KBM-7 (cell line): Measurements from ENCODE around the gene HLA-DMA.

Source experiments
- DNase-seq: peaks from one replicate; pipeline ENCODE4 v3.0.0-alpha.2; 2015
- in situ Hi-C: fragments of 300-500 bp; cut with MboI; formaldehyde crosslinking; loops from 2 replicates; pipeline ENCODE4 v1.14.3; 2020; ENCODE audit warnings: low sequenced_read_pairs, low pct_unique_long_range_greater_than_20kb, mixed read lengths

Gene HLA-DMA

DNA sequence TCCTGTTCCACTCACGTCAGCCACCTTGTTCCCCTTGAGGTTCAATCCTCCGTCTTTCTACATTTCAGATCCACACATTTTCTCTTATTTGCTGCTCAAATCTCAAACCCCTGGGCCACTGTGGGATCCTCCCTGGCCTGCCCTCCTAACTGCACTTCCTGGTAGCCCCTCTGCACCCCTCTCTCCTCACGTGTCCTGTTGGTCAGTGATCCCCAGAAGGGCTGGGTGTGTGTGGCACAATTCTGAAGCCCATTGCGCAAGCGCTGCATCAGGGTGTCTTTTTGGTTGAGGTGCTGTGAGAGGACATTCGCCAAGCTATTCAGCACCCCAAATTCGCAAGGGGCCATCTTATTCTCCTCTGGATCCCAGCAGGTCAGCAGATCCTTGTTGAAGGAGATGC lies 14.4 kb downstream of the HLA-DMA start:
- in situ Hi-C loops, result loop anchor here (10.0 kb wide), 1 partner anchor 54 kb away; no protein-coding TSS in a partner anchor
- no peak for DNase-seq

- in situ Hi-C loops, result loop anchor here (10.0 kb wide), 1 partner anchor 52 kb away; no protein-coding TSS in a partner anchor
Measured at GRCh38 chr6:32937230-32937633, 15.7 kb downstream of the HLA-DMA start.

DNA sequence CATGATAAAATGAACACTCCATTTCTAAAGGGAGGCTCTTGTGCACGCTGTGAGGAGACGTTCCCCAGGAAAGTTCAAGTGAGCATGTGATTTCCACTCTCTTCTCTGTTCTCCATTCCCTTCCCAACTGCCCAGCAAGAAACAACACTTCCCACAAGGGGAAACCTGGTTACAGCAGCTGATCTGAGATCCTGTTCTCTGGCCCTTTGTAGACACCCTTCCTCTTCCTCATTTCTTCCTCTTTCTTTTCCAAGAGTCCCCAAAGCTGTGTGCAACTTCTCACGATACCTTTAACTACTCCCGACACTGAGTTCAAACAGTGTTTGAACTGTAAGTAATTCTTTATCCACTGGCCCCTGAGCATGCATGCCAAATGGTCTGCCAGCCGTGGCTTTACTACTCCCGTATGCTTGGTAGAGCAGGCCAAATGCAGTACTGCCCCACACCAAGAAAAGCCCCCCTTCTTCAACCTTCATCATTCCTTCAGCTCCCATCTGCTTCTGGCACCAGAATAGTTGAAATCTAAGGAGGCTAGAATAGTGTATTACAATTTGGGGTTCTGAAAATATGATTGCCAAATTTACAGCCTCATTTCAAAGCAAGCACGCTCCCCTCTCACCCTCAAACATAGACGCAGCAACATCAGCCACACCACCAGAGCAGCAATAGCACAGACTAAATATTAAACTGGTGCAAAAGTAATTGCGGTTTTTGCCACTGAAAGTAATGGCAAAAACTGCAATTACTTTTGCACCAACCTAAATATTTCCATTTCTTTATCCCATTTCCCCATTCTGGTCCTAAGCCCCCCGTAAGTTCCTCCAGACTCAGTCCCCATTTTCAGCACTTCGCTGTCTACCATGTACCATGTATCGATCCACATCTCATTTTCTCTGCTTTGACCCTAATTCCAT lies 16.4 kb downstream of the HLA-DMA start:
- DNase-seq, result peak; percentile 34
- in situ Hi-C loops, result loop anchor here (10.0 kb wide), 1 partner anchor 52 kb away; no protein-coding TSS in a partner anchor

More at GRCh38 chr6:32937230-32937633, 15.7 kb downstream of the HLA-DMA start:
- no peak for DNase-seq

GRCh38 chr6:32935551-32936238 lies 17.2 kb downstream of the HLA-DMA start:
- in situ Hi-C loops, result loop anchor here (10.0 kb wide), 1 partner anchor 51 kb away; no protein-coding TSS in a partner anchor
- no peak for DNase-seq

GRCh38 chr6:32933661-32934085 lies 19.2 kb downstream of the HLA-DMA start:
- in situ Hi-C loops, result loop anchor here (10.0 kb wide), 1 partner anchor 49 kb away; no protein-coding TSS in a partner anchor
- peak; percentile 85 for DNase-seq

DNA sequence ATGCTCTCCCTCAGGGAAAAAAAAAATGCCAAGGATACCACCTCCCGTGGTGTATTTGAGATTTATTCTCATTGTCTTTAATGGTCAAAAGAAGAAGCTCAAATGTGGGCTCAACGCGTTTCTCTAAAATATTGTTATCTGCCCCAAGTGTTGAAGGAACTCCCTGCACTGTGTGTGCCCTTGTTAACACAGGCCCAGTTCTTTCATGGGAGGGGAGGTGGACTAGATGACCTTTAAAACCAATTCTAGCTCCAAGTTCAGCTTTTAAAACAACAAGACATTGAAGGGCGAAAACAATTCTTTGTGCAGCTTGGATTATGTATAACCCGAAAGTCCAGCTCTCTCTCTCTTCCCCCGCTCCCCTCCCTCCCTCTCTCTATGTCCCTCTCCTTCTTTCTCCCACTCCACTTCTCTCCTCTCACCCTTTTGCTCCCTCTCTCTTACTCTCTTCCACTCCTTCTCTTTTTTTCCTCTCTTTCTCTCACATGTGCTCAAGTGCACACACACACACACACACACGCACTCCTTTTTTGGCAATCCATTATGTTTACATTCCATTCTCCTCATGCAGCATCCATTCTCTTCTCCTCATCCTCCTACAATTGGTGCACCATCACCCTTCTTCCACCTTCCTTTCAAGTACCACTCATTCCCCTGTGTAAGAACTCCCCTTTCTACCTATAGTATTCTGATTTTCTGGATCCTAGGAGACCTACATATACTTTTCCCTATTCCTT lies 20.6 kb downstream of the HLA-DMA start:
- in situ Hi-C loops, result loop anchor here (10.0 kb wide), 1 partner anchor 47 kb away; no protein-coding TSS in a partner anchor
- no peak for DNase-seq

DNA sequence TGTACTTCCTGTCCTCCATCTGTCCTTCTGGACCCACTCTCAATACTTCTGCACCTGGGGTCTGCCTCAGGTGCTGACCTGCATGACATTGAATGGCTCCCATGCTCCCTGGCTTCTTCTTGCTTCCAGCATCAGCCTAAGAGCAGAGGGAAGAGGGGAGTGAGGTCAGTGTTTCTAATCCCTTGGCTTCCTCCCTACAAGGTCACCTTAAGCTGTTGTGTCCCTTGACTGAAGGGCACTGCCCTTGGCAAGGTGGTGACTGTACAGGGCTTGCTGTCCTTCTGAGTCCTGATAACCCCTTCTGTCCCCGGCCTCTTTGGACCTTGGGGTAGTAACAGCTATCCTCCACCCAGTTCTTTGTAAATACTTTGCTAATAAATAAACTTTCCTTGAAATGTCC lies 21.7 kb downstream of the HLA-DMA start:
- in situ Hi-C loops, result loop anchor here (10.0 kb wide), 1 partner anchor 46 kb away; no protein-coding TSS in a partner anchor
- DNase-seq, result no peak

- in situ Hi-C loops, result no loop called here
- no peak for DNase-seq
Measured at GRCh38 chr6:32922083-32922482, 30.8 kb downstream of the HLA-DMA start.

DNA sequence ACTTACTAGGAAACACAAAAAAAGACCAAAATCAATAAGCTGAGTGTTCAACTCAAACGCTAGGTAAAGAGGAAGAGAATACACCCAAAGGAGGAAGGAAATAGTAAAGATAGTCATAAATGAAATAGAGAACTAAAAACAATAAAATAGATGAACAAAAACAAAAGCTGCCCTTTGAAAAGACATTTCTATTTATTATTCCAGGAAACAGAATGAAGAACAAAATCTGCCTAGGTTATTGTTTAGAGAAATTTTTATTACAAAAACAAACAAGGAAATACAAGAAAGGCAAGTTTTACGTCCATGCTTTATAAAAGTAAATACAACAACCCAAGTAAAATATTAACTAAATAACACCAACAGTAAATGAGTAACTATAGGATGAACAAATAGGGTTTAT lies 32.2 kb downstream of the HLA-DMA start:
- in situ Hi-C loops, result no loop called here
- DNase-seq, result peak; percentile 50

- no peak for DNase-seq
- in situ Hi-C loops, result no loop called here
Measured at GRCh38 chr6:32912951-32913350, 39.9 kb downstream of the HLA-DMA start.

GRCh38 chr6:32908897-32909296 lies 44.0 kb downstream of the HLA-DMA start:
- no peak for DNase-seq
- in situ Hi-C loops, result no loop called here

DNA sequence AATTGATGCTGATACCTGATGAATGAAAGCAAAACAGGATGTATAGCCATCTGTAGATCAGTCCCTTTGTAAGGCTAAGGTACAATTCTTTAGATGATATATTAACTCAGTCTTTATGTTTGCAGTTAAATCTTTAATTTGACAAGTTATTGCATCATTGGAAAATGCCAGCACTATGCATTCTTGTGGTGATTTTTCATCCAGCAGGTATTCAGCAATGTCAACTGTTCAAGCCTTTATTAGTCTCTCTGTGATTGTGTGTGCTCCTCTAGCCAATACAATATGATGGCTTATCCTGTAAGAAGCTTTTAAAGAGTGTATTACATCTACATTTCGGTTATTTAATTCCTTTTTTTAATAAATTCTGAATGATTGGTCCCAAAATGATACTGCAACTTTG lies 46.4 kb downstream of the HLA-DMA start:
- DNase-seq, result no peak

DNA sequence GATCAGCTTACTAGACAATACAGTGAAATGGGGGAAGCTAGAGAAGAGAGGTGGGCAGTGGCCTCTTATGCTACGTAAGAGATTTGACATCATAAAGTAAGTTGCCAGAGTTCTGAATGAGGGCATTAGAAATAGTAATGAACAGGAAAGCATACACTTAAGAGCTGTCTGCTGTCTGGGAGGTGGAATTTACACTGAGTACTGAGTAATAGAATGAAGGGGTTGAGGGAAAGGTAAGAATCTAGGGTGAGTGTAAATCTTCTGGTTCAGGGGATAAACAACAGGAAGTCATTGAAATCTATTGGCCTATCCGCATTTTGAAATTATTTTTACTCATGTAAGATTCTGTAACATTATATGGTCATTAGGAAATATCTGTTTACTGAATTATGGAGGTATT lies 47.8 kb downstream of the HLA-DMA start:
- DNase-seq, result no peak

More for the DNA sequence above, 46.4 kb downstream of the HLA-DMA start:
- in situ Hi-C loops, result no loop called here

DNA sequence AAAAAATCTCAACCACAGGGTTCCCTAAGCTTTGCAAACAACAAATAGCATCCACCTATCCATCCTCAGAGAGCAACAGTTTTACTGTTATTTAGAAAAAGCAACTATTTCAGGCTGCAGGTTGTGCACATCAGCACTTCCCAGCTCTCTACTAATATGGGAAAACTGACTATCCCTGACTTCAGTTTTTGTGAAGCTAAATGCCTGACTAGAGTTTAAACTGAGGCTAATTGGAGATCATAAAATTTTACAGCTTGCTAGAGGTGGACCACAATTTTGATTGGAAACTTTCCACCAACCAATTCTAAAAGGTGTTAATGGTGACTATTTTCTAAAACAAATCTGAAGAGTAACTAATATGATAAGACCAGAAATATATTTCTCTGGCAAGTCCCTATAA lies 48.9 kb downstream of the HLA-DMA start:
- DNase-seq, result no peak

More for the DNA sequence above, 47.8 kb downstream of the HLA-DMA start:
- in situ Hi-C loops, result no loop called here

More for the DNA sequence above, 48.9 kb downstream of the HLA-DMA start:
- in situ Hi-C loops, result no loop called here
